H9 (cell line): ENCODE data around the gene SIN3B. TPM values are rescaled to one million over a fixed set of nuclear protein-coding genes. Genes with fewer than 3 reads are reported as not detected.

Experiments
- DNase-seq: peaks from one replicate; pipeline ENCODE4 v3.0.0-alpha.2; 2017
- H2AFZ ChIP-seq: one replicate; pipeline ENCODE4 v1.6.1; 2013; ENCODE audit warnings: mild to moderate bottlenecking, low read length, control low read depth, moderate library complexity
- H2AK5ac ChIP-seq: 2 replicates; pipeline ENCODE4 v1.6.1; 2013; ENCODE audit warnings: low read length, control low read depth, mixed read lengths; ENCODE audit not compliant: insufficient read length
- H2BK120ac ChIP-seq: one replicate; pipeline ENCODE4 v1.6.1; 2013; ENCODE audit warnings: low read depth, mild to moderate bottlenecking, low read length, control low read depth, inconsistent platforms; ENCODE audit not compliant: poor library complexity, severe bottlenecking
- H2BK12ac ChIP-seq: 2 replicates; pipeline ENCODE4 v1.6.1; 2013; ENCODE audit warnings: low read length, control low read depth, mixed read lengths, low read depth; ENCODE audit not compliant: insufficient read length
- H2BK15ac ChIP-seq: 2 replicates; pipeline ENCODE4 v1.6.1; 2013; ENCODE audit warnings: low read depth, low read length, control low read depth
- H2BK20ac ChIP-seq: one replicate; pipeline ENCODE4 v1.6.1; 2013; ENCODE audit warnings: low read depth, mild to moderate bottlenecking, low read length, control low read depth, inconsistent platforms; ENCODE audit not compliant: poor library complexity, severe bottlenecking
- H2BK5ac ChIP-seq: 2 replicates; pipeline ENCODE4 v1.6.1; 2013; ENCODE audit warnings: low read length, control low read depth, mixed read lengths; ENCODE audit not compliant: insufficient read length
- H3K14ac ChIP-seq: 2 replicates; pipeline ENCODE4 v1.6.1; 2013; ENCODE audit warnings: low read length, control low read depth; ENCODE audit not compliant: insufficient read depth
- H3K18ac ChIP-seq: 2 replicates; pipeline ENCODE4 v1.6.1; 2013; ENCODE audit warnings: low read depth, mild to moderate bottlenecking, mixed read lengths, low read length, control low read depth; ENCODE audit not compliant: insufficient read length
- H3K23ac ChIP-seq: 2 replicates; pipeline ENCODE4 v1.6.1; 2013; ENCODE audit warnings: low read length, control low read depth, mixed read lengths, low read depth; ENCODE audit not compliant: insufficient read length
- H3K23me2 ChIP-seq: 2 replicates; pipeline ENCODE4 v1.6.1; 2013; ENCODE audit warnings: low read depth, mild to moderate bottlenecking, mixed read lengths, low read length, control low read depth; ENCODE audit not compliant: insufficient read length, poor library complexity, severe bottlenecking
- H3K27ac ChIP-seq: 2 replicates; pipeline ENCODE4 v1.5.1; 2013; ENCODE audit warnings: low read length, control low read depth, mixed read lengths, low read depth; ENCODE audit not compliant: insufficient read length
- H3K27me3 ChIP-seq: 2 replicates; pipeline ENCODE4 v1.6.1; 2013; ENCODE audit warnings: low read length, control low read depth, inconsistent platforms; ENCODE audit not compliant: insufficient read depth
- H3K4ac ChIP-seq: 2 replicates; pipeline ENCODE4 v1.6.1; 2013; ENCODE audit warnings: low read depth, mild to moderate bottlenecking, control low read depth, inconsistent platforms, low read length, moderate library complexity
- H3K4me1 ChIP-seq: 2 replicates; pipeline ENCODE4 v1.6.1; 2013; ENCODE audit warnings: low read length, control low read depth, inconsistent platforms; ENCODE audit not compliant: insufficient read depth
- H3K4me2 ChIP-seq: 2 replicates; pipeline ENCODE4 v1.6.1; 2013; ENCODE audit warnings: low read length, control low read depth, mixed read lengths; ENCODE audit not compliant: insufficient read length, insufficient read depth
- H3K56ac ChIP-seq: 2 replicates; pipeline ENCODE4 v1.6.1; 2013; ENCODE audit warnings: low read depth, mild to moderate bottlenecking, mixed read lengths, low read length, control low read depth; ENCODE audit not compliant: insufficient read length
- H3K79me1 ChIP-seq: 2 replicates; pipeline ENCODE4 v1.6.1; 2013; ENCODE audit warnings: low read depth, mild to moderate bottlenecking, moderate library complexity, low read length, control low read depth, inconsistent platforms; ENCODE audit not compliant: insufficient read depth, poor library complexity, severe bottlenecking
- H3K79me2 ChIP-seq: 2 replicates; pipeline ENCODE4 v1.6.1; 2013; ENCODE audit warnings: low read length, control low read depth, inconsistent platforms; ENCODE audit not compliant: insufficient read depth
- H3K9ac ChIP-seq: 2 replicates; pipeline ENCODE4 v1.6.1; 2013; ENCODE audit warnings: low read length, control low read depth, mixed read lengths; ENCODE audit not compliant: insufficient read length; ENCODE audit errors: extremely low read depth
- H3K9me3 ChIP-seq: one replicate; pipeline ENCODE4 v1.6.1; 2013; ENCODE audit warnings: low read depth, low read length, inconsistent platforms; ENCODE audit not compliant: control insufficient read depth
- H3T11ph ChIP-seq: one replicate; pipeline ENCODE4 v1.6.1; 2013; ENCODE audit warnings: mild to moderate bottlenecking, low read length, control low read depth, inconsistent platforms
- H4K20me1 ChIP-seq: one replicate; pipeline ENCODE4 v1.6.1; 2013; ENCODE audit not compliant: control insufficient read depth, insufficient read length, insufficient read depth
- H4K5ac ChIP-seq: 2 replicates; pipeline ENCODE4 v1.6.1; 2013; ENCODE audit warnings: low read depth, mild to moderate bottlenecking, mixed read lengths, low read length, control low read depth; ENCODE audit not compliant: insufficient read length
- H4K8ac ChIP-seq: replicated peaks from 2 replicates; pipeline ENCODE4 v1.6.1; 2013; ENCODE audit warnings: low read length, control low read depth, mixed read lengths, low read depth; ENCODE audit not compliant: insufficient read length
- H4K91ac ChIP-seq: 2 replicates; pipeline ENCODE4 v1.6.1; 2013; ENCODE audit warnings: low read depth, mild to moderate bottlenecking, moderate library complexity, mixed read lengths, low read length, control low read depth; ENCODE audit not compliant: insufficient read length
- H3K27ac Mint-ChIP-seq, 3 experiments: 2 replicates in 2 of 3; 3 replicates in 1 of 3; pipeline ENCODE4 v1.8.0; 2020 to 2021; ENCODE audit warnings: mixed read lengths in 3 of 3, mild to moderate bottlenecking in 1 of 3, moderate library complexity in 1 of 3
- H3K27me3 Mint-ChIP-seq: 2 replicates; pipeline ENCODE4 v1.8.0; 2021; ENCODE audit warnings: low read depth, mild to moderate bottlenecking, moderate library complexity, mixed read lengths
- H3K36me3 Mint-ChIP-seq, 3 experiments: 2 replicates in 2 of 3; 3 replicates in 1 of 3; pipeline ENCODE4 v1.8.0; 2020 to 2021; ENCODE audit warnings: low read depth in 3 of 3, mixed read lengths in 3 of 3; ENCODE audit not compliant: insufficient read depth in 1 of 3
- H3K4me1 Mint-ChIP-seq, 2 experiments: 2 replicates each; pipeline ENCODE4 v1.8.0; 2020; ENCODE audit warnings: mixed read lengths in 2 of 2
- H3K4me3 Mint-ChIP-seq, 2 experiments: 2 replicates in 1 of 2; 3 replicates in 1 of 2; pipeline ENCODE4 v1.8.0; 2020 to 2021; ENCODE audit warnings: mild to moderate bottlenecking in 2 of 2, mixed read lengths in 2 of 2, moderate library complexity in 1 of 2
- H3K9me3 Mint-ChIP-seq, 2 experiments: 2 replicates in 1 of 2; 3 replicates in 1 of 2; pipeline ENCODE4 v1.8.0; 2020; ENCODE audit warnings: mild to moderate bottlenecking in 2 of 2, mixed read lengths in 2 of 2, moderate library complexity in 1 of 2
- CTCF ChIP-seq: fragments of 200-600 bp; sonication (generic); conservative IDR thresholded peaks from 3 replicates; pipeline ENCODE4 v1.8.0; 2021; ENCODE audit warnings: antibody characterized with exemption, mild to moderate bottlenecking
- WGBS: extraction: QIAGEN DNeasy Blood & Tissue Kit; methylation state at CpG from one replicate; pipeline ENCODE4 v1.1.7; 2013; ENCODE audit warnings: missing lambda C conversion rate, low lambda C conversion rate, mixed read lengths; ENCODE audit not compliant: insufficient read length; ENCODE audit errors: extremely low coverage; 5-methylcytosine and 5-hydroxymethylcytosine counted together
- total RNA-seq: library from RNA; stranded (reverse); gene quantifications from 2 replicates; pipeline ENCODE4 v1.2.1, GENCODE V29; 2021

Gene SIN3B
- total RNA-seq, 1 experiment from 2014 or later = 72.7 TPM

- no peak overlapping the region for H3K14ac ChIP-seq
- H3K27ac Mint-ChIP-seq = no peak overlapping the region
- H3K27me3 Mint-ChIP-seq = peaks cover 34% of the 10 kb centered on the region
- H2AFZ ChIP-seq = no peak overlapping the region
- no peak overlapping the region for H4K8ac ChIP-seq
- no peak overlapping the region for H2AK5ac ChIP-seq
- WGBS = no CpG with 5 or more reads among the region's 30 CpGs
- H3K27me3 ChIP-seq = peaks cover 4% of the 10 kb centered on the region; the same call in 1 of the 2 replicates
- no peaks in the 10 kb centered on the region for H3K4me1 ChIP-seq
- H2BK20ac ChIP-seq = no peak overlapping the region
- H3K4me2 ChIP-seq = peak overlapping the region; percentile 55
- H3K23ac ChIP-seq = no peak overlapping the region
- H3K79me1 ChIP-seq = no peaks in the 10 kb centered on the region
- H3K79me2 ChIP-seq = no peaks in the 10 kb centered on the region
- H3K9me3 Mint-ChIP-seq = no peaks in the 10 kb centered on the region; a peak in 1 of 5 replicates
- peaks cover 11% of the 10 kb centered on the region for H3K23me2 ChIP-seq
- H2BK5ac ChIP-seq = no peak overlapping the region
- H3K36me3 Mint-ChIP-seq = no peaks in the 10 kb centered on the region
- H3K56ac ChIP-seq = no peak overlapping the region
- no peak overlapping the region for H3K27ac ChIP-seq
- no peak for DNase-seq
- H2BK120ac ChIP-seq = no peak overlapping the region
- peaks cover 3% of the 10 kb centered on the region for H4K20me1 ChIP-seq
- no peak overlapping the region for H3K18ac ChIP-seq
- TF ChIP-seq CTCF = no peak
- no peak overlapping the region for H3K9ac ChIP-seq
- peaks cover 0 to 9% of the 10 kb centered on the region in 2 experiments; a peak in 3 of 4 replicates for H3K4me1 Mint-ChIP-seq
- no peak overlapping the region for H2BK15ac ChIP-seq
- H4K5ac ChIP-seq = no peak overlapping the region
- no peak overlapping the region for H3K4ac ChIP-seq
- H4K91ac ChIP-seq = no peak overlapping the region
- H3T11ph ChIP-seq = no peak overlapping the region
- H3K4me3 Mint-ChIP-seq = peak overlapping the region; percentile 51 to 71; a peak in 4 of 5 replicates
- no peak overlapping the region for H2BK12ac ChIP-seq
- H3K9me3 ChIP-seq = no peaks in the 10 kb centered on the region
Measured at GRCh38 chr19:16895467-16896145, 66.4 kb downstream of the SIN3B start.
